HepG2 (cell line): ENCODE measurements around the gene C3orf70. TPM values are rescaled to one million over a fixed set of nuclear protein-coding genes. Genes with fewer than 3 reads are reported as not detected.

ENCODE experiments used
- ATAC-seq: fragments of 200-7000 bp; cut with Tn5 transposase; 3 replicates; pipeline ENCODE4 v1.9.1; 2020; ENCODE audit warnings: mild to moderate bottlenecking, moderate library complexity
- BruUV-seq: library from RNA; stranded (reverse); fragments of 400-500 nt; replicated peaks from 2 replicates; lab custom pipeline; 2021; lab: Mats Ljungman, UMichigan
- CTCF ChIA-PET: fragments of 300-600 bp; formaldehyde crosslinking; extraction: SDS; loops from one replicate; lab custom pipeline; 2021; ENCODE audit warnings: low total read pairs, inconsistent platforms, low intra/inter-chr PET ratio; lab: Yijun Ruan, JAX
- POLR2A ChIA-PET: fragments of 350-600 bp; sonication (Branson Sonifier 250); formaldehyde crosslinking; loops from one replicate; lab custom pipeline; 2020; ENCODE audit warnings: antibody characterized with exemption, inconsistent platforms; lab: Yijun Ruan, JAX
- DNase-seq: peaks from one replicate; pipeline ENCODE4 v3.0.0-alpha.2; 2015; ENCODE audit warnings: low spot score
- FAIRE-seq: peaks from 3 replicates; lab custom pipeline; 2011; peaks lifted over from hg19 to GRCh38; lab: Jason Lieb, UNC
- H2AFZ ChIP-seq: one replicate; pipeline ENCODE4 v1.6.1; 2011; ENCODE audit warnings: low read length, inconsistent platforms
- H3K27ac ChIP-seq: fragments of 300-600 bp; 3 replicates; pipeline ENCODE4 v1.8.0; 2011; ENCODE audit warnings: mixed run types, mild to moderate bottlenecking, mixed read lengths, low read length, inconsistent platforms; ENCODE audit not compliant: insufficient read depth; ENCODE audit errors: extremely low read length
- H3K27me3 ChIP-seq, 2 experiments: fragments of 200-600 bp in 1 of 2; 2 replicates in 1 of 2; 3 replicates in 1 of 2; pipeline versions ENCODE4 v1.6.0 to v1.8.0; 2011; ENCODE audit warnings: low read length in 2 of 2, mild to moderate bottlenecking in 2 of 2, moderate library complexity in 2 of 2, inconsistent platforms in 1 of 2; ENCODE audit not compliant: insufficient read depth in 2 of 2, control insufficient read depth in 1 of 2
- H3K36me3 ChIP-seq, 2 experiments: fragments of 200-600 bp in 1 of 2; replicated peaks in 1 of 2; 2 replicates in 1 of 2; 3 replicates in 1 of 2; pipeline versions ENCODE4 v1.5.1 to v1.8.0; 2011; ENCODE audit warnings: low read length in 2 of 2, inconsistent platforms in 1 of 2; ENCODE audit not compliant: insufficient read depth in 2 of 2, control insufficient read depth in 1 of 2
- H3K4me1 ChIP-seq: 2 replicates; pipeline ENCODE4 v1.5.1; 2012; ENCODE audit warnings: low read length, inconsistent platforms; ENCODE audit not compliant: insufficient read depth
- H3K4me2 ChIP-seq: 2 replicates; pipeline ENCODE4 v1.6.0; 2011; ENCODE audit warnings: low read depth, low read length, inconsistent platforms
- H3K4me3 ChIP-seq, 3 experiments: fragments of 200-600 bp in 1 of 3; sonication (generic), shearing (Covaris generic) in 1 of 3; replicated peaks in 1 of 3; 2 replicates each; pipeline ENCODE4 v1.5.1; 2011 to 2016; ENCODE audit warnings: low read length in 3 of 3, inconsistent platforms in 2 of 3, low read depth in 2 of 3, mild to moderate bottlenecking in 2 of 3, control low read depth in 1 of 3, mixed read lengths in 1 of 3; ENCODE audit not compliant: insufficient read depth in 1 of 3
- H3K79me2 ChIP-seq: one replicate; pipeline ENCODE4 v1.6.1; 2011; ENCODE audit warnings: low read length, inconsistent platforms; ENCODE audit not compliant: insufficient read depth
- H3K9ac ChIP-seq: 2 replicates; pipeline ENCODE4 v1.6.0; 2011; ENCODE audit warnings: mild to moderate bottlenecking, low read depth, low read length, inconsistent platforms; ENCODE audit not compliant: insufficient read depth
- H3K9me3 ChIP-seq: 2 replicates; pipeline ENCODE4 v1.5.1; 2012; ENCODE audit warnings: mild to moderate bottlenecking, low read length
- H4K20me1 ChIP-seq: 2 replicates; pipeline ENCODE4 v1.6.0; 2011; ENCODE audit warnings: inconsistent platforms, mild to moderate bottlenecking, low read length, moderate library complexity; ENCODE audit not compliant: insufficient read depth
- ARID2 ChIP-seq: sonication (generic); formaldehyde crosslinking; IDR thresholded peaks from 2 replicates; pipeline ENCODE4 v1.8.1; 2022; ENCODE audit warnings: mild to moderate bottlenecking, missing genetic modification reagents, borderline replicate concordance
- CBFB ChIP-seq: sonication (generic); formaldehyde crosslinking; IDR thresholded peaks from 2 replicates; pipeline ENCODE4 v1.4.0; 2020; ENCODE audit warnings: missing genetic modification reagents
- HOXA5 ChIP-seq: sonication (generic); formaldehyde crosslinking; IDR thresholded peaks from 2 replicates; pipeline ENCODE4 v1.4.0; 2020; ENCODE audit warnings: missing genetic modification reagents
- MED8 ChIP-seq: sonication (generic); formaldehyde crosslinking; IDR thresholded peaks from 2 replicates; pipeline ENCODE4 v1.8.1; 2023; ENCODE audit warnings: mild to moderate bottlenecking, missing genetic modification reagents; ENCODE audit not compliant: insufficient replicate concordance
- NRL ChIP-seq: sonication (generic); formaldehyde crosslinking; IDR thresholded peaks from 2 replicates; pipeline ENCODE4 v1.5.0; 2020; ENCODE audit warnings: missing genetic modification reagents, mild to moderate bottlenecking, moderate library complexity, borderline replicate concordance
- SRSF4 ChIP-seq: fragments of 200-400 bp; formaldehyde crosslinking; IDR thresholded peaks from one replicate; pipeline ENCODE4 v1.6.1; 2018; ENCODE audit warnings: mild to moderate bottlenecking, low read depth, low read length, moderate library complexity; ENCODE audit not compliant: poor library complexity, severe bottlenecking
- STAT5B ChIP-seq: sonication (generic); formaldehyde crosslinking; IDR thresholded peaks from 2 replicates; pipeline ENCODE4 v1.4.0; 2020; ENCODE audit warnings: missing genetic modification reagents
- TBL1XR1 ChIP-seq: fragments of 150-350 bp; IDR thresholded peaks from 2 replicates; pipeline ENCODE4 v1.6.1; 2014; ENCODE audit warnings: borderline replicate concordance, low read length; ENCODE audit not compliant: partially characterized antibody
- TEAD2 ChIP-seq: sonication (generic); formaldehyde crosslinking; IDR thresholded peaks from 2 replicates; pipeline ENCODE4 v1.9.0; 2021; ENCODE audit warnings: missing genetic modification reagents
- ZBTB43 ChIP-seq: sonication (generic); formaldehyde crosslinking; conservative IDR thresholded peaks from 2 replicates; pipeline ENCODE4 v1.4.0; 2020; ENCODE audit warnings: missing genetic modification reagents
- ZNF124 ChIP-seq: sonication (generic); formaldehyde crosslinking; IDR thresholded peaks from 2 replicates; pipeline ENCODE4 v1.4.0; 2020; ENCODE audit warnings: missing genetic modification reagents
- ZNF503 ChIP-seq: sonication (generic); formaldehyde crosslinking; IDR thresholded peaks from 2 replicates; pipeline ENCODE4 v1.4.0; 2020; ENCODE audit warnings: missing genetic modification reagents
- ZNF670 ChIP-seq: sonication (generic); formaldehyde crosslinking; IDR thresholded peaks from 2 replicates; pipeline ENCODE4 v1.8.0; 2022; ENCODE audit warnings: mild to moderate bottlenecking, missing genetic modification reagents, borderline replicate concordance
- ZNF687 ChIP-seq: sonication (generic); formaldehyde crosslinking; IDR thresholded peaks from 2 replicates; pipeline ENCODE4 v1.5.1; 2020; ENCODE audit warnings: mild to moderate bottlenecking, missing genetic modification reagents, moderate library complexity
- in situ Hi-C: cut with HindIII; loops from 2 replicates; pipeline ENCODE4 v1.10.0; 2017; ENCODE audit warnings: low pct_unique_long_range_greater_than_20kb; ENCODE audit not compliant: extremely low pct_ligation_motif_present
- intact Hi-C: fragments of 100-400 bp; cut with micrococcal nuclease; formaldehyde crosslinking; loops from one replicate; pipeline ENCODE4 v1.10.0; 2022; ENCODE audit not compliant: unreplicated experiment
- polyA plus RNA-seq, 8 experiments: library from polyadenylated mRNA; depleted of rRNA in 3 of 8; stranded (reverse) in 7 of 8; unstranded in 1 of 8; fragments of >200 nt; fragmentation: Illumina TruSeq in 4 of 8; extraction: Trizol in 4 of 8; gene quantifications; 2 replicates each; pipeline versions ENCODE4 v1.2.1 to v1.2.3, GENCODE V29; 2011 to 2016; ENCODE audit warnings: low read depth in 4 of 8, missing spikeins in 1 of 8, mixed read lengths in 1 of 8; ENCODE audit not compliant: insufficient read depth in 1 of 8
- total RNA-seq, 5 experiments: library from RNA; depleted of rRNA; stranded (reverse); fragments of >200 nt; fragmentation: Illumina TruSeq; extraction: Trizol; gene quantifications; 2 replicates each; pipeline ENCODE4 v1.2.3, GENCODE V29; 2016; ENCODE audit warnings: low read depth in 1 of 5
- TF ChIP-seq, protein P1 (sequence below): sonication (generic); formaldehyde crosslinking; IDR thresholded peaks from 2 replicates; pipeline ENCODE4 v1.4.0; 2020; ENCODE audit warnings: missing genetic modification reagents; ENCODE audit errors: not compliant biosample characterization
- TF ChIP-seq, protein P2 (sequence below): sonication (generic); formaldehyde crosslinking; IDR thresholded peaks from 2 replicates; pipeline ENCODE4 v1.4.0; 2020; ENCODE audit warnings: missing genetic modification reagents

C3orf70 gene
- total and polyA plus RNA-seq, 2 of the 13 experiments (the other 11 are each of a cell fraction or from before 2014, with no cell fraction given) = 0.79 to 2.4 TPM

DNA sequence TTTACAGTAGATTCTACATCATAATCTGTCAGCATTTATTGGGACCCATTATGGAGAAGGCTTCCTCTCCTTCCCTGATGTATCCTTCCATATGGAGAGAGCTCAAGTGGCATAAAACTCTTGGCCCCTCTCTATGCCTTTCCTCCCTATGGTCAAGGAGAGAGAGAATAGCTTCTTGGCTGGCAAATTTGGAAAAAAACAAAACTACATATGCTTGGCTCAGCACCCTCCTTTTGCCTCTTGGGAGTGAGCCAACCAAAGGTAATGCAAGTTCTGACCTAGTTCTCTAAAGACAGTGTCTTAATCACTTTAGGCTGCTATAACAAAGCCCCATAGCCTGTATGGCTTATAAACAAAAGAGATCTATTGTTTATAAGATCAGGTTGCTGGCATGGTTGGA is 37.5 kb downstream of the C3orf70 start:
- no peak overlapping the region for H3K4me2 ChIP-seq
- POLR2A ChIA-PET = no interaction called here
- H3K9ac ChIP-seq = no peak overlapping the region
- no peaks in the 10 kb centered on the region for H3K4me1 ChIP-seq
- H3K9me3 ChIP-seq = no peaks in the 10 kb centered on the region
- TF ChIP-seq CBFB (CRISPR knock-in tag) (no peak), ARID2 (CRISPR knock-in tag) (no peak), MED8 (no peak), NRL (CRISPR knock-in tag) (no peak), ZNF687 (CRISPR knock-in tag) (no peak), ZNF503 (CRISPR knock-in tag) (no peak), STAT5B (no peak), HOXA5 (no peak), ZNF124 (no peak), ZBTB43 (no peak), SRSF4 (no peak), TEAD2 (CRISPR knock-in tag) (no peak), TBL1XR1 (no peak), ZNF670 (no peak)
- TF ChIP-seq, protein P1, sequence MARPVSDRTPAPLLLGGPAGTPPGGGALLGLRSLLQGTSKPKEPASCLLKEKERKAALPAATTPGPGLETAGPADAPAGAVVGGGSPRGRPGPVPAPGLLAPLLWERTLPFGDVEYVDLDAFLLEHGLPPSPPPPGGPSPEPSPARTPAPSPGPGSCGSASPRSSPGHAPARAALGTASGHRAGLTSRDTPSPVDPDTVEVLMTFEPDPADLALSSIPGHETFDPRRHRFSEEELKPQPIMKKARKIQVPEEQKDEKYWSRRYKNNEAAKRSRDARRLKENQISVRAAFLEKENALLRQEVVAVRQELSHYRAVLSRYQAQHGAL (CRISPR knock-in tag) = no peak
- TF ChIP-seq, protein P2, sequence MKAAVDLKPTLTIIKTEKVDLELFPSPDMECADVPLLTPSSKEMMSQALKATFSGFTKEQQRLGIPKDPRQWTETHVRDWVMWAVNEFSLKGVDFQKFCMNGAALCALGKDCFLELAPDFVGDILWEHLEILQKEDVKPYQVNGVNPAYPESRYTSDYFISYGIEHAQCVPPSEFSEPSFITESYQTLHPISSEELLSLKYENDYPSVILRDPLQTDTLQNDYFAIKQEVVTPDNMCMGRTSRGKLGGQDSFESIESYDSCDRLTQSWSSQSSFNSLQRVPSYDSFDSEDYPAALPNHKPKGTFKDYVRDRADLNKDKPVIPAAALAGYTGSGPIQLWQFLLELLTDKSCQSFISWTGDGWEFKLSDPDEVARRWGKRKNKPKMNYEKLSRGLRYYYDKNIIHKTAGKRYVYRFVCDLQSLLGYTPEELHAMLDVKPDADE (CRISPR knock-in tag) = no peak
- DNase-seq (no peak), FAIRE-seq (no peak), ATAC-seq (no peak)
- no peaks in the 10 kb centered on the region for H3K27me3 ChIP-seq
- no peaks in the 10 kb centered on the region for H4K20me1 ChIP-seq
- no peak overlapping the region for H2AFZ ChIP-seq
- in situ Hi-C loops = no loop called here
- H3K27ac ChIP-seq = no peak overlapping the region
- H3K4me3 ChIP-seq = no peak overlapping the region
- intact Hi-C loops = no loop called here
- no TSS peak for BruUV-seq
- H3K79me2 ChIP-seq = no peaks in the 10 kb centered on the region
- no peaks in the 10 kb centered on the region for H3K36me3 ChIP-seq
- CTCF ChIA-PET = no interaction called here
